HepG2 (cell line): Measurements from ENCODE around the gene NINJ2. TPM values are rescaled to one million over a fixed set of nuclear protein-coding genes. Genes with fewer than 3 reads are reported as not detected.

Experiments
- ATAC-seq: fragments of 200-7000 bp; cut with Tn5 transposase; 3 replicates; pipeline ENCODE4 v1.9.1; 2020; ENCODE audit warnings: mild to moderate bottlenecking, moderate library complexity
- BruUV-seq: library from RNA; stranded (reverse); fragments of 400-500 nt; replicated peaks from 2 replicates; lab custom pipeline; 2021; lab: Mats Ljungman, UMichigan
- CTCF ChIA-PET: fragments of 300-600 bp; formaldehyde crosslinking; extraction: SDS; loops from one replicate; lab custom pipeline; 2021; ENCODE audit warnings: low total read pairs, inconsistent platforms, low intra/inter-chr PET ratio; lab: Yijun Ruan, JAX
- POLR2A ChIA-PET: fragments of 350-600 bp; sonication (Branson Sonifier 250); formaldehyde crosslinking; loops from one replicate; lab custom pipeline; 2020; ENCODE audit warnings: antibody characterized with exemption, inconsistent platforms; lab: Yijun Ruan, JAX
- DNase-seq: peaks from one replicate; pipeline ENCODE4 v3.0.0-alpha.2; 2015; ENCODE audit warnings: low spot score
- FAIRE-seq: peaks from 3 replicates; lab custom pipeline; 2011; peaks lifted over from hg19 to GRCh38; lab: Jason Lieb, UNC
- H2AFZ ChIP-seq: one replicate; pipeline ENCODE4 v1.6.1; 2011; ENCODE audit warnings: low read length, inconsistent platforms
- H3K27ac ChIP-seq: fragments of 300-600 bp; 3 replicates; pipeline ENCODE4 v1.8.0; 2011; ENCODE audit warnings: mixed run types, mild to moderate bottlenecking, mixed read lengths, low read length, inconsistent platforms; ENCODE audit not compliant: insufficient read depth; ENCODE audit errors: extremely low read length
- H3K27me3 ChIP-seq, 2 experiments: fragments of 200-600 bp in 1 of 2; 2 replicates in 1 of 2; 3 replicates in 1 of 2; pipeline versions ENCODE4 v1.6.0 to v1.8.0; 2011; ENCODE audit warnings: low read length in 2 of 2, mild to moderate bottlenecking in 2 of 2, moderate library complexity in 2 of 2, inconsistent platforms in 1 of 2; ENCODE audit not compliant: insufficient read depth in 2 of 2, control insufficient read depth in 1 of 2
- H3K36me3 ChIP-seq, 2 experiments: fragments of 200-600 bp in 1 of 2; replicated peaks in 1 of 2; 2 replicates in 1 of 2; 3 replicates in 1 of 2; pipeline versions ENCODE4 v1.5.1 to v1.8.0; 2011; ENCODE audit warnings: low read length in 2 of 2, inconsistent platforms in 1 of 2; ENCODE audit not compliant: insufficient read depth in 2 of 2, control insufficient read depth in 1 of 2
- H3K4me1 ChIP-seq: 2 replicates; pipeline ENCODE4 v1.5.1; 2012; ENCODE audit warnings: low read length, inconsistent platforms; ENCODE audit not compliant: insufficient read depth
- H3K4me2 ChIP-seq: 2 replicates; pipeline ENCODE4 v1.6.0; 2011; ENCODE audit warnings: low read depth, low read length, inconsistent platforms
- H3K4me3 ChIP-seq, 3 experiments: fragments of 200-600 bp in 1 of 3; sonication (generic), shearing (Covaris generic) in 1 of 3; replicated peaks in 1 of 3; 2 replicates each; pipeline ENCODE4 v1.5.1; 2011 to 2016; ENCODE audit warnings: low read length in 3 of 3, inconsistent platforms in 2 of 3, low read depth in 2 of 3, mild to moderate bottlenecking in 2 of 3, control low read depth in 1 of 3, mixed read lengths in 1 of 3; ENCODE audit not compliant: insufficient read depth in 1 of 3
- H3K79me2 ChIP-seq: one replicate; pipeline ENCODE4 v1.6.1; 2011; ENCODE audit warnings: low read length, inconsistent platforms; ENCODE audit not compliant: insufficient read depth
- H3K9ac ChIP-seq: 2 replicates; pipeline ENCODE4 v1.6.0; 2011; ENCODE audit warnings: mild to moderate bottlenecking, low read depth, low read length, inconsistent platforms; ENCODE audit not compliant: insufficient read depth
- H3K9me3 ChIP-seq: 2 replicates; pipeline ENCODE4 v1.5.1; 2012; ENCODE audit warnings: mild to moderate bottlenecking, low read length
- H4K20me1 ChIP-seq: 2 replicates; pipeline ENCODE4 v1.6.0; 2011; ENCODE audit warnings: inconsistent platforms, mild to moderate bottlenecking, low read length, moderate library complexity; ENCODE audit not compliant: insufficient read depth
- CBX5 ChIP-seq: sonication (generic); formaldehyde crosslinking; IDR thresholded peaks from 2 replicates; pipeline ENCODE4 v1.4.0; 2020; ENCODE audit warnings: missing genetic modification reagents, borderline replicate concordance
- CEBPB ChIP-seq: IDR thresholded peaks from 2 replicates; pipeline ENCODE4 v1.6.1; 2011; ENCODE audit warnings: low read depth, low read length, improper control_type of control experiment, borderline replicate concordance
- FIP1L1 ChIP-seq: fragments of 200-400 bp; formaldehyde crosslinking; IDR thresholded peaks from 2 replicates; pipeline ENCODE4 v1.6.1; 2018; ENCODE audit warnings: low read depth, mild to moderate bottlenecking, low read length, moderate library complexity, borderline replicate concordance; ENCODE audit not compliant: insufficient read depth
- HOXA7 ChIP-seq: sonication (generic); formaldehyde crosslinking; IDR thresholded peaks from 2 replicates; pipeline ENCODE4 v1.8.1; 2022; ENCODE audit warnings: mild to moderate bottlenecking, missing genetic modification reagents, moderate library complexity
- HOXD1 ChIP-seq: sonication (generic); formaldehyde crosslinking; IDR thresholded peaks from 2 replicates; pipeline ENCODE4 v1.5.0; 2020; ENCODE audit warnings: missing genetic modification reagents
- IKZF1 ChIP-seq: fragments of 450-650 bp; IDR thresholded peaks from 2 replicates; pipeline ENCODE4 v1.7.1; 2016
- KLF6 ChIP-seq: IDR thresholded peaks from 2 replicates; pipeline ENCODE4 v1.8.0; 2016; ENCODE audit warnings: missing biosample characterization, missing genetic modification reagents
- LCORL ChIP-seq, 2 experiments: fragments of 450-650 bp in 1 of 2; sonication (generic) in 1 of 2; formaldehyde crosslinking in 1 of 2; IDR thresholded peaks; 2 replicates each; pipeline versions ENCODE4 v1.5.0 to v1.6.1; 2017 to 2020; ENCODE audit warnings: antibody characterized with exemption in 1 of 2, missing genetic modification reagents in 1 of 2
- NAIF1 ChIP-seq: sonication (generic); formaldehyde crosslinking; IDR thresholded peaks from 2 replicates; pipeline ENCODE4 v1.5.0; 2020; ENCODE audit warnings: mild to moderate bottlenecking, missing genetic modification reagents, borderline replicate concordance
- SUZ12 ChIP-seq: fragments of 150-350 bp; IDR thresholded peaks from 2 replicates; pipeline ENCODE4 v1.6.1; 2014; ENCODE audit warnings: low read depth, low read length
- XRCC5 ChIP-seq: fragments of 200-400 bp; formaldehyde crosslinking; optimal IDR thresholded peaks from 2 replicates; pipeline ENCODE3; 2017; ENCODE audit warnings: mild to moderate bottlenecking, low read length
- ZBTB8A ChIP-seq: sonication (generic); formaldehyde crosslinking; IDR thresholded peaks from 2 replicates; pipeline ENCODE4 v1.4.0; 2020; ENCODE audit warnings: mild to moderate bottlenecking, low read depth, missing genetic modification reagents, borderline replicate concordance
- ZNF10 ChIP-seq: sonication (generic); formaldehyde crosslinking; IDR thresholded peaks from 2 replicates; pipeline ENCODE4 v1.4.0; 2020; ENCODE audit warnings: mild to moderate bottlenecking, low read depth, missing genetic modification reagents, borderline replicate concordance
- ZNF510 ChIP-seq: sonication (generic); formaldehyde crosslinking; IDR thresholded peaks from 2 replicates; pipeline ENCODE4 v1.4.0; 2020; ENCODE audit warnings: low read depth, mild to moderate bottlenecking, missing genetic modification reagents
- ZNF530 ChIP-seq: sonication (generic); formaldehyde crosslinking; IDR thresholded peaks from 2 replicates; pipeline ENCODE4 v1.5.0; 2020; ENCODE audit warnings: low read depth, mild to moderate bottlenecking, missing genetic modification reagents
- ZNF580 ChIP-seq: IDR thresholded peaks from 2 replicates; pipeline ENCODE4 v1.6.1; 2016; ENCODE audit warnings: low read depth, borderline replicate concordance
- ZNF674 ChIP-seq: sonication (generic); formaldehyde crosslinking; IDR thresholded peaks from 2 replicates; pipeline ENCODE4 v1.5.0; 2020; ENCODE audit warnings: low read depth, mild to moderate bottlenecking, missing genetic modification reagents
- ZNF776 ChIP-seq: sonication (generic); formaldehyde crosslinking; IDR thresholded peaks from 2 replicates; pipeline ENCODE4 v1.4.0; 2020; ENCODE audit warnings: mild to moderate bottlenecking, missing genetic modification reagents
- WGBS: methylation state at CpG from one replicate; pipeline ENCODE4 v1.1.6; 2017; ENCODE audit warnings: low lambda C conversion rate; 5-methylcytosine and 5-hydroxymethylcytosine counted together
- in situ Hi-C: cut with HindIII; loops from 2 replicates; pipeline ENCODE4 v1.10.0; 2017; ENCODE audit warnings: low pct_unique_long_range_greater_than_20kb; ENCODE audit not compliant: extremely low pct_ligation_motif_present
- intact Hi-C: fragments of 100-400 bp; cut with micrococcal nuclease; formaldehyde crosslinking; loops from one replicate; pipeline ENCODE4 v1.10.0; 2022; ENCODE audit not compliant: unreplicated experiment
- polyA plus RNA-seq, 8 experiments: library from polyadenylated mRNA; depleted of rRNA in 3 of 8; stranded (reverse) in 7 of 8; unstranded in 1 of 8; fragments of >200 nt; fragmentation: Illumina TruSeq in 4 of 8; extraction: Trizol in 4 of 8; gene quantifications; 2 replicates each; pipeline versions ENCODE4 v1.2.1 to v1.2.3, GENCODE V29; 2011 to 2016; ENCODE audit warnings: low read depth in 4 of 8, missing spikeins in 1 of 8, mixed read lengths in 1 of 8; ENCODE audit not compliant: insufficient read depth in 1 of 8
- total RNA-seq, 5 experiments: library from RNA; depleted of rRNA; stranded (reverse); fragments of >200 nt; fragmentation: Illumina TruSeq; extraction: Trizol; gene quantifications; 2 replicates each; pipeline ENCODE4 v1.2.3, GENCODE V29; 2016; ENCODE audit warnings: low read depth in 1 of 5
- TF ChIP-seq, protein P1 (sequence below): sonication (generic); formaldehyde crosslinking; IDR thresholded peaks from 2 replicates; pipeline ENCODE4 v1.8.1; 2023; ENCODE audit warnings: mild to moderate bottlenecking, missing genetic modification reagents
- TF ChIP-seq, protein P2 (sequence below): IDR thresholded peaks from 2 replicates; pipeline ENCODE4 v1.6.1; 2016; ENCODE audit warnings: control low read depth
- TF ChIP-seq, protein P3 (sequence below): sonication (generic); formaldehyde crosslinking; IDR thresholded peaks from 2 replicates; pipeline ENCODE4 v1.5.0; 2020; ENCODE audit warnings: mild to moderate bottlenecking, missing genetic modification reagents

NINJ2 gene
- total and polyA plus RNA-seq, 2 of the 13 experiments (the other 11 are each of a cell fraction or from before 2014, with no cell fraction given): 0.62 to 3.8 TPM

DNA sequence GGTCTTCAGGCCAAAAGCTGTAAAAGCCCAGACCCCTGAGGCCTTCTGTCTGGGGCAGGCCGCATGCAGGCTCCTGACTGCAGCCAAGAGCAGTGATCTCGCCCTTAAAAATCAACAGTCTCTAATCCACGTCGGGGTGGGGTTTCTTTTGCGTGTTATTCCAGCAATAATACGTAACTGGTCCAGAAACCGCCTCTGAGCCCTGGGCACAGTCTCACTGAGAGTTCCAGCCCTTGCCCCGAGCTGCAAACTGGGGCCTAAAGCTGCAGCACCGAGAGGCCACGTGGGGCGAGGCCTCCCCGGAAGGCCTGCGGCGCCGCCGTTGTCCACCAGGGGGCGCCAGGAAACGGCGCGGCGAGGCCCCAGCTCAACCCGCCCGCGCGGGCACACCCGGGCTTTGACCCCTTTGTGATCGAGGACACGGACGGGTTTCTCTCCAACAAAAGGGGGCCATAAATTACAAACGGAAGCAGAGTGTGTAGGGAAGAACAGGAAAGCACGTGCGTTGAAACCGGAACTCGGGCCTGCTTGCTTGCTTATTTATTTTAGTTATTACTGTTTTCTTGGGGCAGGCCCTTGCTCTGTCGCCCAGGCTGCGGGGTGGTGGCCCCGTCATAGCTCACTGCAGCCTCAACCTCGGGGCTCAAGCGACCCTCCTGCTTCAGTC is 87.2 kb downstream of the NINJ2 start:
- ATAC-seq: peak; percentile 68
- WGBS: 14% methylated on average over 8 of the region's 39 CpGs
- H3K36me3 ChIP-seq: no peaks in the 10 kb centered on the region
- H3K9me3 ChIP-seq: no peaks in the 10 kb centered on the region
- no peaks in the 10 kb centered on the region; a peak in 1 of 5 replicates for H3K27me3 ChIP-seq
- peak overlapping the region; percentile 51 for H3K9ac ChIP-seq
- H2AFZ ChIP-seq: no peak overlapping the region
- DNase-seq: peak; percentile 79
- BruUV-seq: no TSS peak
- 0 out of 6 replicates have a peak overlapping the region, but pooled peaks of 1 of the 3 experiments have one; percentile 12 for H3K4me3 ChIP-seq
- in situ Hi-C loops: loop anchor here (10.0 kb wide), 1 partner anchor 239 kb away; no protein-coding TSS in a partner anchor
- intact Hi-C loops: loop anchor here (5.0 to 10.0 kb wide), 3 partner anchors 41 to 1029 kb away; no protein-coding TSS in a partner anchor
- peak overlapping the region; percentile 30 for H3K4me2 ChIP-seq
- ChIA-PET POLR2A (interaction anchor here (0.6 to 5.3 kb wide), 10 partner anchors 10 to 186 kb away, joined by 3 to 42 read pairs (median 4); partner anchors contain the start of gene WNK1), CTCF (interaction anchor here (1.3 to 3.3 kb wide), 2 partner anchors 175 to 1008 kb away, joined by 3 to 28 read pairs; partner anchors contain the start of gene WNK1)
- no peaks in the 10 kb centered on the region for H4K20me1 ChIP-seq
- peaks cover 94% of the 10 kb centered on the region for H3K4me1 ChIP-seq
- FAIRE-seq: peak; percentile 63
- H3K27ac ChIP-seq: peak overlapping the region; percentile 86
- H3K79me2 ChIP-seq: no peaks in the 10 kb centered on the region
- TF ChIP-seq, protein P1, sequence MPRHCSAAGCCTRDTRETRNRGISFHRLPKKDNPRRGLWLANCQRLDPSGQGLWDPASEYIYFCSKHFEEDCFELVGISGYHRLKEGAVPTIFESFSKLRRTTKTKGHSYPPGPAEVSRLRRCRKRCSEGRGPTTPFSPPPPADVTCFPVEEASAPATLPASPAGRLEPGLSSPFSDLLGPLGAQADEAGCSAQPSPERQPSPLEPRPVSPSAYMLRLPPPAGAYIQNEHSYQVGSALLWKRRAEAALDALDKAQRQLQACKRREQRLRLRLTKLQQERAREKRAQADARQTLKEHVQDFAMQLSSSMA (CRISPR knock-in tag): peak; percentile 76; the same call in 1 of the 2 replicates
- TF ChIP-seq CEBPB: no peak
- TF ChIP-seq KLF6 (CRISPR knock-in tag): peak; percentile 82
- no peak; the same call in 1 of the 2 replicates for TF ChIP-seq ZNF510 (CRISPR knock-in tag)
- no peak for TF ChIP-seq ZNF530 (CRISPR knock-in tag)
- no peak for TF ChIP-seq IKZF1
- no peak for TF ChIP-seq ZBTB8A
- TF ChIP-seq, protein P2, sequence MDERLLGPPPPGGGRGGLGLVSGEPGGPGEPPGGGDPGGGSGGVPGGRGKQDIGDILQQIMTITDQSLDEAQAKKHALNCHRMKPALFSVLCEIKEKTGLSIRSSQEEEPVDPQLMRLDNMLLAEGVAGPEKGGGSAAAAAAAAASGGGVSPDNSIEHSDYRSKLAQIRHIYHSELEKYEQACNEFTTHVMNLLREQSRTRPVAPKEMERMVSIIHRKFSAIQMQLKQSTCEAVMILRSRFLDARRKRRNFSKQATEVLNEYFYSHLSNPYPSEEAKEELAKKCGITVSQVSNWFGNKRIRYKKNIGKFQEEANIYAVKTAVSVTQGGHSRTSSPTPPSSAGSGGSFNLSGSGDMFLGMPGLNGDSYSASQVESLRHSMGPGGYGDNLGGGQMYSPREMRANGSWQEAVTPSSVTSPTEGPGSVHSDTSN: no peak
- peak; percentile 83; the same call in 1 of the 2 replicates for TF ChIP-seq HOXD1 (CRISPR knock-in tag)
- TF ChIP-seq FIP1L1: no peak
- TF ChIP-seq, protein P3, sequence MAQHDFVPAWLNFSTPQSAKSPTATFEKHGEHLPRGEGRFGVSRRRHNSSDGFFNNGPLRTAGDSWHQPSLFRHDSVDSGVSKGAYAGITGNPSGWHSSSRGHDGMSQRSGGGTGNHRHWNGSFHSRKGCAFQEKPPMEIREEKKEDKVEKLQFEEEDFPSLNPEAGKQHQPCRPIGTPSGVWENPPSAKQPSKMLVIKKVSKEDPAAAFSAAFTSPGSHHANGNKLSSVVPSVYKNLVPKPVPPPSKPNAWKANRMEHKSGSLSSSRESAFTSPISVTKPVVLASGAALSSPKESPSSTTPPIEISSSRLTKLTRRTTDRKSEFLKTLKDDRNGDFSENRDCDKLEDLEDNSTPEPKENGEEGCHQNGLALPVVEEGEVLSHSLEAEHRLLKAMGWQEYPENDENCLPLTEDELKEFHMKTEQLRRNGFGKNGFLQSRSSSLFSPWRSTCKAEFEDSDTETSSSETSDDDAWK (CRISPR knock-in tag): no peak
- no peak for TF ChIP-seq ZNF674 (CRISPR knock-in tag)
- TF ChIP-seq LCORL (IDR thresholded peaks at IDR 0.05): no peak
- peak; percentile 67; the same call in 1 of the 2 replicates for TF ChIP-seq LCORL (CRISPR knock-in tag; IDR thresholded peaks at IDR 0.05)
- TF ChIP-seq NAIF1: peak; percentile 54; the same call in 1 of the 2 replicates
- no peak for TF ChIP-seq CBX5
- peak; percentile 91; the same call in 1 of the 2 replicates for TF ChIP-seq ZNF580 (CRISPR knock-in tag)
- no peak for TF ChIP-seq ZNF10 (CRISPR knock-in tag)
- peak; percentile 84; the same call in 1 of the 2 replicates for TF ChIP-seq ZNF776 (CRISPR knock-in tag)
- peak; percentile 72 for TF ChIP-seq XRCC5
- TF ChIP-seq HOXA7: no peak
- no peak for TF ChIP-seq SUZ12
